Caco-2 (cell line): Measurements from ENCODE around the gene NEURL1B. TPM values are rescaled to one million over a fixed set of nuclear protein-coding genes. Genes with fewer than 3 reads are reported as not detected.

Source experiments
- BruUV-seq: library from RNA; stranded (reverse); fragments of 400-500 nt; replicated peaks from 2 replicates; lab custom pipeline; 2021; lab: Mats Ljungman, UMichigan
- CTCF ChIA-PET: fragments of 300-600 bp; sonication (Branson Sonifier 250); formaldehyde crosslinking; loops from one replicate; lab custom pipeline; 2022; ENCODE audit warnings: antibody characterized with exemption; lab: Charles Lee
- POLR2A ChIA-PET: fragments of 300-600 bp; sonication (Branson Sonifier 250); formaldehyde crosslinking; loops from one replicate; lab custom pipeline; 2022; ENCODE audit warnings: antibody characterized with exemption; lab: Charles Lee
- DNase-seq, 2 experiments: peaks; one replicate each; pipeline versions ENCODE4 v3.0.0 to v3.0.0-alpha.2; 2020 to 2022
- H3K27me3 ChIP-seq: replicated peaks from 2 replicates; pipeline ENCODE4 v1.6.0; 2011; ENCODE audit warnings: low read length; ENCODE audit not compliant: control insufficient read depth, insufficient read depth
- H3K36me3 ChIP-seq: 2 replicates; pipeline ENCODE4 v1.5.1; 2011; ENCODE audit warnings: low read length; ENCODE audit not compliant: control insufficient read depth, insufficient read depth
- H3K4me1 ChIP-seq: fragments of 250-450 bp; sonication (Bioruptor Pico); 2 replicates; pipeline ENCODE4 v1.5.1; 2020; ENCODE audit warnings: mild to moderate bottlenecking
- H3K4me3 ChIP-seq: 2 replicates; pipeline ENCODE4 v1.5.1; 2011; ENCODE audit warnings: low read depth, mild to moderate bottlenecking, control low read depth, low read length
- H3K9me3 ChIP-seq: fragments of 250-450 bp; sonication (Bioruptor Pico); 2 replicates; pipeline ENCODE4 v1.5.1; 2020; ENCODE audit warnings: mild to moderate bottlenecking, moderate library complexity
- H3K27ac Mint-ChIP-seq: one replicate; pipeline ENCODE4 v1.8.0; 2022; ENCODE audit warnings: mixed read lengths; ENCODE audit not compliant: unreplicated experiment
- H3K27me3 Mint-ChIP-seq: one replicate; pipeline ENCODE4 v1.8.0; 2022; ENCODE audit warnings: mixed read lengths; ENCODE audit not compliant: insufficient read depth, unreplicated experiment
- H3K36me3 Mint-ChIP-seq: one replicate; pipeline ENCODE4 v1.8.0; 2022; ENCODE audit warnings: mild to moderate bottlenecking, mixed read lengths; ENCODE audit not compliant: insufficient read depth, unreplicated experiment
- H3K4me1 Mint-ChIP-seq: one replicate; pipeline ENCODE4 v1.8.0; 2022; ENCODE audit warnings: low read depth, mixed read lengths; ENCODE audit not compliant: unreplicated experiment
- H3K4me3 Mint-ChIP-seq: one replicate; pipeline ENCODE4 v1.8.0; 2022; ENCODE audit warnings: mild to moderate bottlenecking, moderate library complexity, mixed read lengths; ENCODE audit not compliant: unreplicated experiment
- H3K9me3 Mint-ChIP-seq: one replicate; pipeline ENCODE4 v1.8.0; 2022; ENCODE audit warnings: mixed read lengths; ENCODE audit not compliant: unreplicated experiment
- intact Hi-C: fragments of 100-400 bp; cut with micrococcal nuclease; formaldehyde crosslinking; loops from one replicate; pipeline ENCODE4 v1.10.0; 2022; ENCODE audit not compliant: unreplicated experiment
- total RNA-seq: library from RNA; stranded (reverse); gene quantifications from 2 replicates; pipeline ENCODE4 v1.2.3, GENCODE V29; 2022
- TF ChIP-seq, protein P1 (sequence below), 2 experiments: fragments of 200-600 bp in 1 of 2; IDR thresholded peaks; 1 replicate in 1 of 2; 2 replicates in 1 of 2; pipeline versions ENCODE4 v1.5.1 to v1.8.0; 2011 to 2022; ENCODE audit warnings: antibody characterized with exemption in 1 of 2, control low read depth in 1 of 2, inconsistent platforms in 1 of 2, low read depth in 1 of 2, low read length in 1 of 2, mild to moderate bottlenecking in 1 of 2, moderate library complexity in 1 of 2; ENCODE audit not compliant: insufficient read depth in 1 of 2, severe bottlenecking in 1 of 2, unreplicated experiment in 1 of 2

Gene NEURL1B
- total RNA-seq, 1 experiment from 2014 or later: 7.6 TPM

DNA sequence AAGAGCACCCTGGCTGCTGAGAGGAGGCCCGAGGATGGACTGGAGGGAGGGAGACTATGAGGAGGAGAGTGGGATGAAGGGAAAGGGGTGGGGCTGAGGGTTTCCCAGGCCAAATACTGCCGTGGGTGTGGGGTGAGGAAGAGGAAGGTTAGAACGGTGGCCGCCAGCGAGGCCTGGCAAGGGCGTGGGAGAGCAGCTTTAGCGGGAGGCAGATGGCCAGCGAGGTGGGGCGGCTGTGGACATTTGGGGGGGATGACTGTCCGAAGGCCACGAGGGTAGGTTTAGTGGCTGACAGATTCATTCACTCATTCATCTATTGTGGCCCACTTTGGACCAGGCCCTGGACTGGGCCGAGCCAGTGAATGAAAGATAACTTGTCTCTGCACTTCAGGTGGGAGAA lies 47.8 kb upstream of the NEURL1B start:
- TF ChIP-seq, protein P1, sequence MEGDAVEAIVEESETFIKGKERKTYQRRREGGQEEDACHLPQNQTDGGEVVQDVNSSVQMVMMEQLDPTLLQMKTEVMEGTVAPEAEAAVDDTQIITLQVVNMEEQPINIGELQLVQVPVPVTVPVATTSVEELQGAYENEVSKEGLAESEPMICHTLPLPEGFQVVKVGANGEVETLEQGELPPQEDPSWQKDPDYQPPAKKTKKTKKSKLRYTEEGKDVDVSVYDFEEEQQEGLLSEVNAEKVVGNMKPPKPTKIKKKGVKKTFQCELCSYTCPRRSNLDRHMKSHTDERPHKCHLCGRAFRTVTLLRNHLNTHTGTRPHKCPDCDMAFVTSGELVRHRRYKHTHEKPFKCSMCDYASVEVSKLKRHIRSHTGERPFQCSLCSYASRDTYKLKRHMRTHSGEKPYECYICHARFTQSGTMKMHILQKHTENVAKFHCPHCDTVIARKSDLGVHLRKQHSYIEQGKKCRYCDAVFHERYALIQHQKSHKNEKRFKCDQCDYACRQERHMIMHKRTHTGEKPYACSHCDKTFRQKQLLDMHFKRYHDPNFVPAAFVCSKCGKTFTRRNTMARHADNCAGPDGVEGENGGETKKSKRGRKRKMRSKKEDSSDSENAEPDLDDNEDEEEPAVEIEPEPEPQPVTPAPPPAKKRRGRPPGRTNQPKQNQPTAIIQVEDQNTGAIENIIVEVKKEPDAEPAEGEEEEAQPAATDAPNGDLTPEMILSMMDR (IDR thresholded peaks at IDR 0.05; ENCODE audit: insufficient read depth in 1 of 2, low read depth in 1 of 2, low read length in 1 of 2, severe bottlenecking in 1 of 2, unreplicated experiment in 1 of 2): no peak
- Mint-ChIP-seq H3K27me3 (no peaks in the 10 kb centered on the region), H3K27ac (no peak overlapping the region), H3K4me3 (no peak overlapping the region), H3K36me3 (no peaks in the 10 kb centered on the region), H3K4me1 (no peaks in the 10 kb centered on the region), H3K9me3 (no peaks in the 10 kb centered on the region)
- Histone ChIP-seq H3K4me3 (no peak overlapping the region), H3K36me3 (no peaks in the 10 kb centered on the region), H3K4me1 (no peaks in the 10 kb centered on the region), H3K27me3 (no peaks in the 10 kb centered on the region), H3K9me3 (no peaks in the 10 kb centered on the region)
- ChIA-PET CTCF (no interaction called here), POLR2A (no interaction called here)
- DNase-seq: no peak
- intact Hi-C loops: no loop called here
- BruUV-seq: no TSS peak

DNA sequence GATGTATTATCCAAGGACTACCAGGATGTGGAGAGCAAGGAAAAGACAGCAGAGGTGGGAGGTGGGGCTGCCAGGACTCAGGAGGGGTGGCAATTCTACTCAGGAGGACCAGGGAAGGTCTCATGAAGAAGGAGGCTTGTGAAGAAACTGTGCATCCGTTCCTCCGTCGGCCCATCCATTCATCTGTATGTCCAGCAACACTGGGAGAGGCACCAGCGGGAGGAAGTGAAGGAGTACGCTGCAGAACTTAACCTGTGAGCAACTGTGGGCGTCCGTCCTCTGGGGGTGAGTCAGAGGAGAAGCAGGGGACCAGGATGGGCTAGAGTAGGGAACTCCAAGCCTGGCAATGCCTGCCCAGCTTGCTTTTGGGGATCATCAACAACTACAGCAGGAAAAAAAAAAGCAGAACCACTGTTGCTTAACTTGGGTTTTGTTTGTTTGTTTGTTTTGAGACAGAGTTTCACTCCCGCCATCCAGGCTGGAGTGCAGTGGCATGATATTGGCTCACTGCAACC lies 47.3 kb upstream of the NEURL1B start:
- H3K36me3 ChIP-seq: no peaks in the 10 kb centered on the region
- no peaks in the 10 kb centered on the region for H3K36me3 Mint-ChIP-seq
- no peaks in the 10 kb centered on the region for H3K27me3 Mint-ChIP-seq
- no peaks in the 10 kb centered on the region for H3K27me3 ChIP-seq
- H3K4me1 Mint-ChIP-seq: no peaks in the 10 kb centered on the region
- TF ChIP-seq, protein P1 (IDR thresholded peaks at IDR 0.05; ENCODE audit: insufficient read depth in 1 of 2, low read depth in 1 of 2, low read length in 1 of 2, severe bottlenecking in 1 of 2, unreplicated experiment in 1 of 2): no peak
- no peak overlapping the region for H3K4me3 Mint-ChIP-seq
- no TSS peak for BruUV-seq
- ChIA-PET CTCF (no interaction called here), POLR2A (no interaction called here)
- no peaks in the 10 kb centered on the region for H3K9me3 Mint-ChIP-seq
- no peaks in the 10 kb centered on the region for H3K4me1 ChIP-seq
- no peak for DNase-seq
- intact Hi-C loops: no loop called here
- no peaks in the 10 kb centered on the region for H3K9me3 ChIP-seq
- no peak overlapping the region for H3K27ac Mint-ChIP-seq
- H3K4me3 ChIP-seq: no peak overlapping the region

DNA sequence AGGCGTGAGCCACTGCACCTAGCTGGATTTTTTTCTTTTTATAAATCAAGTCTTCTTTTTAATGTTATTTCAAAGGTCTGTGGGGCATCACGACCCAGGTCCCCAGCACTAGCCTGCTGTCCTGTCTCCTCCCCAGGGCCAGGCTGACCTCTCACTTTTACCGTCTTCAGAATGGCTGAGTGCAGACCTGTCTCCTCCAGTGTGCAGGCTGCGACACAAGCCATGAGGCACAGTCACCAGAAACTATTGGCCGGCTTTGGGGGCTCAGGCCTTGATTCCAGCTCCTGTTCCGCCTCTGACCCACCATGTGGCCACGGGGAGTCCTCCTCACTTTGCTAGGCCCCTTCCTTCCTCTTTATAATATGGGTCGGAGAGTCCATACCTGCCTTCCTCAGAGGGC lies 46.6 kb upstream of the NEURL1B start:
- intact Hi-C loops: no loop called here
- POLR2A ChIA-PET: no interaction called here

More for the DNA sequence above, 46.6 kb upstream of the NEURL1B start:
- Histone ChIP-seq H3K9me3 (no peaks in the 10 kb centered on the region), H3K36me3 (no peaks in the 10 kb centered on the region), H3K4me1 (no peaks in the 10 kb centered on the region), H3K27me3 (no peaks in the 10 kb centered on the region), H3K4me3 (no peak overlapping the region)
- TF ChIP-seq, protein P1 (IDR thresholded peaks at IDR 0.05; ENCODE audit: insufficient read depth in 1 of 2, low read depth in 1 of 2, low read length in 1 of 2, severe bottlenecking in 1 of 2, unreplicated experiment in 1 of 2): no peak
- no peak for DNase-seq
- no TSS peak for BruUV-seq
- Mint-ChIP-seq H3K36me3 (no peaks in the 10 kb centered on the region), H3K9me3 (no peaks in the 10 kb centered on the region), H3K27ac (no peak overlapping the region), H3K4me3 (no peak overlapping the region), H3K27me3 (no peaks in the 10 kb centered on the region), H3K4me1 (no peaks in the 10 kb centered on the region)
- CTCF ChIA-PET: no interaction called here
